ENCODE results near the gene C3orf22. TPM values are rescaled to one million over a fixed set of nuclear protein-coding genes. Genes with fewer than 3 reads are reported as not detected.
"Not testable (repeated sequence)": the region's sequence is repeated elsewhere in the genome, so short reads cannot be mapped to it uniquely, and the experiment has no call there.

The C3orf22 gene
- total RNA-seq, 1 experiment from 2014 or later: not detected

DNA sequence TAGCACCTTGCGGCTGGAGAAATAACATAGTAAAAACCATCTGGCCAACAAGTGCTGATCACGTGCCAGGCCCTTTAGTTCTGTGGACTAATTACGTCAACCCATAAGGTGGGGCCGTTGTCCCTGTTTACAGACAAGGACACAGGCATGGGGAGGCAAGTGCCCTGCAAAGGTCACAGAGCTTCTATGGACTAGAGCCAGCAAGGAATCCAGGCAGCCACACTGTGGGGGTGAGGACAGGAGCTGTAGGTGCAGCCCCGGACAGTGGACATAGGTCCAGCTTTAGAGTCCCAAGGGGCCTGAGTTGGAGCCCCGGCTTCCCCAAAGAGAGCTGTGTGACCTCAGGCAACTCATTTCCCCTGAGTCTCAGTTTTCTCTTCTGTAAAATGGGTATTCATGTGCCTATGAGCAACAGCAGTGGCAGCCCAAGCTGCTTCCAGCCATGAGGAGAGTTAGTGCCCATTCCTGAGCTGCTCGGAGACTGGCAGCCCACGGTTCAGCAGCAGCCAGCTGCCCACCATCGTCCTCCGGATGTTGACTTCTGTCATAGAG, 20.9 kb downstream of the C3orf22 start:
- Histone ChIP-seq H3K4me3 (no peak overlapping the region), H3K27me3 (peaks cover 19% of the 10 kb centered on the region), H3K36me3 (no peaks in the 10 kb centered on the region), H3K9me3 (no peaks in the 10 kb centered on the region)
- no peak for DNase-seq

DNA sequence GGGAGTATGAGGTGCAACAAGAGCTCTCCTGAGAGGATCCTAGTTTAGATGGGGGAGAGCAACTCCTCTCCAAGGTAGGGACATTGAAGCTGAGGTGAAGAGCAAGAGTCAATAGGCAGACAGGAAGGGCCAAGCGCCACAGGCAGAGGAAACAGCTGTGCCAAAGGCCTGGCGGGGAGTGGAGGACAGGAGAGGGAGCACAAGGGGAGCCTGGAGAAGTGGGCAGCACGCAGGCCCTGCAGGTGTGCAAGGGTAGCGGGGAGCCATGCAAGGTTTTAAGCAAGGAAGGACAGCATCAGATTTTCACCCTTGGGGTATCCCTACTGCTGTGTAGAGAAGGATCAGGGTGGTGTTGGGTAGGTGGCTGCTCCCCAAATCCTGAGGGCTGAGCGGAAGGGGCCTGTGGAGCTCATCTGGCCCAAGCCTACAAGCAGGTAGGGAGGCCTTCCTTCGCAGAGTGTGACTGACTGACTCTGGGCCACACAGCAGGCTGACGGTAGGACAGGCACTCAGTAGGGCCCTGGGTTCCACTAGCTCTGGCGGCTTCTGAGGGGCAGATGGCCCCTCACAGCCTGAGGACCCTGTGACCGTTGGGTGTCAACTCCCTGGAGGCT, 21.5 kb downstream of the C3orf22 start:
- Histone ChIP-seq H3K27me3 (peaks cover 25% of the 10 kb centered on the region), H3K4me3 (no peak overlapping the region), H3K36me3 (no peaks in the 10 kb centered on the region), H3K9me3 (no peaks in the 10 kb centered on the region)
- DNase-seq: no peak

DNA sequence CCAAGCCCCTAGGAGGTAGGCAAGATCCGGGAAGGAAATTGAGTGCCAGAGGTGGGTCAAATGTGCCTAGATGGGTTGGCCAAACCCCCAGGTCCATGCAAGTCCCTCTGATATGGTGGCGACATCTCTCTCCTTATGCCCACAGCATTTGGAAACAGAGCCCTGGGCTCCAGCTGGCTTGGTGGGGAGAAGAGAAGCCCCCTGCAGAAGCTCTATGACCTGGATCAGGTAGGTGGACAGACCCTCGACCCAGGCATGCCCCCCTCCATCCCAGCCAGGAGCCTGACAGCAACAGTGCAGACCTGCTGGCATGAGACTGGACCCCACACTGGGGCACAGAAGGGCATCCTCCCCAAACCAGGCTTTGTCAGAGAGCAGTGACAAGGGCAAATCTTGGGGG, 22.6 kb downstream of the C3orf22 start:
- Histone ChIP-seq H3K4me3 (no peak overlapping the region), H3K36me3 (no peaks in the 10 kb centered on the region), H3K9me3 (no peaks in the 10 kb centered on the region), H3K27me3 (peaks cover 27% of the 10 kb centered on the region)
- DNase-seq: no peak

DNA sequence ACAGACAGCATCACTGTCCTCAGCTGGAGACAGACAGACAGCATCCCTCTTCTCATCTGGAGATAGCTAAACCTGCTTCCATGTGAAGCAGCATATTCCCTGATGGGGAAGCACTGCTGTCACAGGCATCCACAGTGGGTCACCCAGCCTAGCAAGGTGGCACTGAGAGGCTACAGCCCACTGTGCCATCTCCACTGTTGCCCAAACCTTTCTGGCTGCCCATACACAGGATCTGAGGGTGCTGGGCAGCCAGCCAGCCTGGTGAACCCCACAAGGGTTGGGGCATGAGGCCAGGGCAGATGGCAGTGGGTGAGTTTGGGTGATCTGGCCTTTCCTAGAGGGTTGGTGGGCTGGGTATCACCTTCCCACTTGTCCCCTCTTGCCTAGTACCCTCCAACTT, 23.1 kb downstream of the C3orf22 start:
- no peak overlapping the region for H3K4me3 ChIP-seq
- peaks cover 27% of the 10 kb centered on the region for H3K27me3 ChIP-seq
- DNase-seq: no peak
- H3K36me3 ChIP-seq: no peaks in the 10 kb centered on the region
- H3K9me3 ChIP-seq: no peaks in the 10 kb centered on the region

DNA sequence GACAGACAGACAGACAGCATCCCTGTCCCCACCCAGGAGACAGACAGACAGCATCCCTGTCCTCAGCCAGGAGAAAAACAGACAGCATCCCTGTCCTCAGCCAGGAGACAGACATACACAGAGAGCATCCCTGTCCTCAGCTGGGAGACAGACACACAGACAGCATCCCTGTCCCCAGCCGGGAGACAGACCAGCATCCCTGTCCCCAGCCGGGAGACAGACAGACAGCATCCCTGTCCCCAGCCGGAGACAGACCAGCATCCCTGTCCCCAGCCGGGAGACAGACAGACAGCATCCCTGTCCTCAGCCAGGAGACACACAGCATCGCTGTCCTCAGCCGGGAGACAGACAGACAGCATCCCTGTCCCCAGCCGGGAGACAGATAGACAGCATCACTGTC, 24.0 kb downstream of the C3orf22 start:
- H3K9me3 ChIP-seq: not testable (repeated sequence)

DNA sequence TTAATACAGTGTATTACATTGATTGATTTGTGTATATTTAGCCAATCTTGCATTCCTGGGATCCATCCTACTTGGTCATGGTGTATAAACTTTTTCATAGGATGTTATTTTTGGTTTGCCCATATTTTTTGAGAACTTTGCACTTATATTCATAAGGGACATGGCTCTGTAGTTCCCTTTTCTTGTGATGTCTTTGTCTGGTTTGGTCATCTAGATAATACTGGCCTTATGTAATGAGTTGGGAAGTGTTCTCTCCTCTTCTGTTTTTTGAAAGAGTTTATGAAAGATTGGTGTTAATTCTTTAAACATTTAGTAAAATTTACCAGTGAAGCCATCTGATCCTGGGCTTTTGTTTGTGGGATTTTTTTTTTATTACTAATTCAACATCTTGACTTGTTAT, 25.2 kb downstream of the C3orf22 start:
- no peak overlapping the region for H3K4me3 ChIP-seq
- no peaks in the 10 kb centered on the region for H3K36me3 ChIP-seq
- no peaks in the 10 kb centered on the region for H3K9me3 ChIP-seq
- no peak for DNase-seq
- peaks cover 27% of the 10 kb centered on the region for H3K27me3 ChIP-seq

More for the DNA sequence above, 24.0 kb downstream of the C3orf22 start:
- not testable (repeated sequence) for H3K4me3 ChIP-seq, H3K36me3 ChIP-seq, DNase-seq
- peaks cover 27% of the 10 kb centered on the region for H3K27me3 ChIP-seq

DNA sequence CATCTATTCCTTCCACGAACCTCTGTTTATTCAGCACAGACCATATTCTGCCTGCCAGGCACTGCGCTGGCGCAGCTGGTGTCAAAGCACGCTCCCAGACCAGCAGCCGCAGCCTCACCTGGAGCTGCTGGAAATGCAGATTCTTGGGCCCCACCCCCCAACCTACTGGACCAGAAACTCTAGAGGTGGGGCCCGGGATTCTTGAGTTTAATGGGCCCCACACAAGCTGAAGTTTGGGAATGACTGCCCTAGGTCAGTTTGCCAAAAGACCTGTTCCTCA, 27.7 kb downstream of the C3orf22 start:
- Histone ChIP-seq H3K4me3 (no peak overlapping the region), H3K36me3 (no peaks in the 10 kb centered on the region), H3K27me3 (peaks cover 27% of the 10 kb centered on the region), H3K9me3 (no peaks in the 10 kb centered on the region)
- no peak for DNase-seq

DNA sequence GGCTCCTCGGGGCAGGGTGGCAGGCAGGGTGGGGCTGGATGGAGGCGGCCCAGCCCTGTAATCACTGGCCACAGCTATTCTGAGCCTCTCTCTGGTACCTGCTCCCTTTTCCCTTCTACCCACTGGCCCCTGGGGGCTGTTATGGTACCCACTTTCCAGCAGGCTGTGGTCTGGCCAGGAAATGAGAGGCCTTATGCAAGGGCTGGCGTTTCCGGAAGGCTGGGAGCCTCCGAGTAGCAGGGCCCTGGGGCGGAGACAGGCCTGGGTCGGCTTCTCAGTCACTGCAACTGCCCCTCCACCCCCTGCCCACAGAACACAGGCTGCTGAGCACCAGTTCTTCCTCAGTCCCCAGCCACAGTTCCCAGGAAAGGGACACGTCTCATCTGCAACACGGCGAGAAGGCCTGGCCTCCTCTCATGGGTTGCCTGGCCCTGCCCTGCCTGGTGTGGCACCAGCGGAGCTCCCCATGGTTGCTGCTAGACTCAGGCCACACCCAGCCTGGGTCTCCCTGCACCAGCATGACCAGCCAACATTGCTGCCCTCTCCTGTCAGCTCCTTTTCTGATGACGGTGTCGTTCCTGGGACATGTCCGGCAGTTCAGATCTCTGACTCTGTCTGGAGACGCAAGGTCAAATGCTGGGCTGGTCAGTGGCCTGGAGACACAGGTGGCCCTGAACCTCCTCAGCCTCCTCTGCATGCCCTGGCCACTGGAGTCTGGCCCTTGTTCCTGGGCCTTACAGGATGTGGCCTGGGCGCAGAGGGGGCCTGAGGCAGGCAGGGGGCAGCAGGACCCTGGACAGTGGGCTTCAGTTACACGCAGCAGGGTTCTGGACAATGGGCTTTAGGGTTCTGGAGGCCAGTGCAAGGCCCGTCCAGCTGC, 28.3 kb downstream of the C3orf22 start:
- H3K9me3 ChIP-seq: no peaks in the 10 kb centered on the region
- peaks cover 27% of the 10 kb centered on the region for H3K27me3 ChIP-seq
- no peaks in the 10 kb centered on the region for H3K36me3 ChIP-seq
- no peak overlapping the region for H3K4me3 ChIP-seq
- no peak for DNase-seq

DNA sequence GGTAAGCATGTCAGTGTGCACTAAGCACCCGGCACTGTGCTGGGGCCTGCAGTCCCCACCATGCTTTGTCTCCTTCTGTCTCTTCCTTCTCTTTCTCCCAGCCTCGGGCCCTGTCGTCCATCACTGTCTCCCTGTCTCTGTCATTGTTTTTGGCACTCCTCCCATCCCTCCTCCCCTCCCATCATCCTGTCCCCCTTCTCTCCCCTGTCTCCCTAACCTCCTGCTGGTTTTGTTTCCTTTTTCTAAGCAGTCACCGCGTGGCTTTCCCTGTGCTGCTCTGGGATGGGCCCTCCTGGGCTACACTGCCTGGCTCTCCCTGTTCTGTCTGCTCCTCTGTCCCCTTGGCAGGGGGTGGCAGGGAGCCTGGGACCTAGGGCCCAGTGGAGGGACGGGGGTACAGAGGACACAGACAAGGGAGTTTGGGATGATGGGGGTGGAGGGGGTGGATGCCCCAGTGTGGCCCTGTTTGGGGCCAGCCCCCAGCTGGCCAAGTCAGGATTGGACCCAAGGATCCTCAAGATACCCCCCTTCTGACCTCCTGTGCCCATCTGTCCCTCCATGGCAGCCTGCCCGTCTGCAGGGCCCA, 29.1 kb downstream of the C3orf22 start:
- Histone ChIP-seq H3K9me3 (no peaks in the 10 kb centered on the region), H3K27me3 (peaks cover 27% of the 10 kb centered on the region), H3K36me3 (no peaks in the 10 kb centered on the region), H3K4me3 (no peak overlapping the region)
- DNase-seq: no peak

DNA sequence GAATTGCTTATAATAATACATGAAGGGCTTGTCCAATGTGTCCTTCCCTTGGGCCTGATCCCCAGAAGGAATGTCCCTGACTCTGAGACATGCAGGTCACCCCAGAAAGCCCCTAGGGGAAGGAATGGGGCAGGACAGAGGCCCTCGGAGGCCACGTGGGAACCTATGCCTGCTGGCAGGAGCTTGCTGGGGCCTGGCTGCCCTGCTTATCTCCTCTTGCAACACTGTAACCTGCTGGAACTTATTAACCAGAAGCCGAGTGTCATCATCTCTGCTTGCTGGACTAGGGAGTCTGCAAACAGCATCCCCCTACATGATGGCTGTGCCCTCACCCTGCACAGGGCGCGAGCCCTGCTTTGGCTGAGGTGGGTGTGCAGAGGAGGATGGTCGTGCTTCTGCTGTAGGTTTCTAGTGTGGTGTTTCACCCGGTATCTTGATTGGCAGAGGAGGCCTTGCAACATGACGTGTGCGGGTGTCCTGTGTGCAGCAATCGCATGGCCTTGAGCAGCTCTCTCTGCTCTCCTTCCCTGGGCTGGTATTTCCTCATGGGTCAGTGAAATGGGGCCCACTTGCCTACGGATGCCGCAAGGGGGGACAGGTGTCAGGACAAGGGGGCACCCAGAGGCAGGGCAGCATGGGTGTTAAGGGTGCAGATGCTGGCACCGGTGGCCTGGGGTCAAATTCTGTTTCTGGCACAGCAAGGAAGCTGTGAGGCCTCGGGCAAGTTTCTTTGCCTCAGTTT, 29.8 kb downstream of the C3orf22 start:
- peaks cover 20% of the 10 kb centered on the region for H3K27me3 ChIP-seq
- H3K9me3 ChIP-seq: no peaks in the 10 kb centered on the region
- DNase-seq: no peak
- no peaks in the 10 kb centered on the region for H3K36me3 ChIP-seq
- no peak overlapping the region for H3K4me3 ChIP-seq

DNA sequence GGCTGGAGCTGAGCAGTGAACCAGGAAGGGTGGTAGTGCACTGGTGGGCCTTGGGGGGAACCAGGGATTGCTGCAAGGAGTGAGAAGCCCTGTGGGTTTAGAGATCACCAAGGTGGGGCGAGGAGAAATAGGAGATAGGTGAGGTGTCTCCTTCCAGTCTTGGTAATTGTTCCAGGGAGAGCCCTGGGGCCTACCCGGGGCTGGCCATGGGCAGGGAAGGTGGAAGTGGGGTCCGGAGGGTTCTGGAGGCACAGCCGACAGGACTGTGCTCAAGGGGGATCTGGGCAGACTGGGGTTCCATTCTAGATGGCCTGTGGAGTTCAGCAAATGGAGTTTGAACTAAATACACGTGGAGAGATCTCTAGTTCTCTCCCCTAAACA, 30.3 kb downstream of the C3orf22 start:
- DNase-seq: no peak

DNA sequence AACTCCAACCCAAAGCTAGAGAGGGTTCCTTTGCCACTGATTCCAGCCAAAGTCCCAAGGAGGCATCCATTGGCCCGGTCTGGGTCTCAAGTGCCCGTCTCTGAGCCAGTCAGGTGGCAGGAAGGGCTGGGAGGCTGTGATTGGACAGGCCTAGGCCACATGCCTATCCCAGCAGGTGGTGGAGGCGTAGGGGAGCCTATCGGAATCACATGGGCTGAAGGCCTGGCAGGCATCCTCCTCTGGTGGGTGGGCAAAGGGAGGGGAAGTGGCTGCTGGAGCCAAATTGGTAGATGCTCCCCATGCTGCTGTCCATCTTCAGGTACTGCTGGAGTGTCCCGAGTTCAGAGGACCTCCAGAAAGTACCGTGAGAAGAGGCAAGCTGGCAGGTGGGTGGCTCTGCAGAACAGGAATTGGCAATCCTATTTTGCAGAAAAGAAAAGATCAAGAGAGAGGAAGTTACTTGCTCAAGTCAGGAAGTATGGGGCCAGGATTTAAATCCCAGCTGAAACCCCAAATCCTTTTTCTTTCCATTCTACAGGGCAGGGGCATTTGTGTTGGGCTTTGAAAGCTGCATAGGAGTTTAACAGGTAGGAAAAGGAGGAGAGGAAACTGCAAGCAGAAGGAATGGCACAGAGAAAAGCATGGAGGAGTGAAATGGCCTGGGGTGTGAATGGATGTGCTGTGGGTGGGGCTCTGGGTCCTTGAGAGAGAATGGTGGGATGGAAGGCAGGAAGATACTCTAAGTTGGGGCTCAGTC, 31.1 kb downstream of the C3orf22 start:
- Histone ChIP-seq H3K27me3 (peaks cover 14% of the 10 kb centered on the region), H3K36me3 (no peaks in the 10 kb centered on the region), H3K4me3 (no peak overlapping the region), H3K9me3 (no peaks in the 10 kb centered on the region)
- no peak for DNase-seq

More for the DNA sequence above, 30.3 kb downstream of the C3orf22 start:
- H3K27me3 ChIP-seq: peaks cover 20% of the 10 kb centered on the region
- no peak overlapping the region for H3K4me3 ChIP-seq
- no peaks in the 10 kb centered on the region for H3K36me3 ChIP-seq
- H3K9me3 ChIP-seq: no peaks in the 10 kb centered on the region

DNA sequence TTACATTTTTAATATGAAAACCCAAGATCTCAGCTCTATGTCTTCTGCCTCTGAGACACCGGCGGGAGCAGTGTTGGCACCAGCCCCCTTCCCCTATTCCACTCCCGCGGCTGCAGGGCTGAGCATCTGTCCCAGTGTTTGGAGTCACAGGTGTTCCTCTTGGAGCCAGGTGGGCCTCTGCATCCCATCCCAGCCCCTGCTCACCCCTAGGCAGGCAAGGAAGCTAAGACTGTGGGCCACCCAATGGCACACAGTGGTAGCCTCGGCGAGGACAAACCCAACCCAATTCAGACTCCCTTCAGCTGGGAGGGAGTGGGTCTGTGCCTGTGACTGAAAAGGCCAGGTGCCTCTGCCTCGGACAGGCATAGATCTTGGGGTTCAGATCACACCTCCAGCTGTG, 31.7 kb downstream of the C3orf22 start:
- Histone ChIP-seq H3K9me3 (no peaks in the 10 kb centered on the region), H3K4me3 (no peak overlapping the region), H3K36me3 (no peaks in the 10 kb centered on the region), H3K27me3 (peaks cover 8% of the 10 kb centered on the region)
- no peak for DNase-seq

DNA sequence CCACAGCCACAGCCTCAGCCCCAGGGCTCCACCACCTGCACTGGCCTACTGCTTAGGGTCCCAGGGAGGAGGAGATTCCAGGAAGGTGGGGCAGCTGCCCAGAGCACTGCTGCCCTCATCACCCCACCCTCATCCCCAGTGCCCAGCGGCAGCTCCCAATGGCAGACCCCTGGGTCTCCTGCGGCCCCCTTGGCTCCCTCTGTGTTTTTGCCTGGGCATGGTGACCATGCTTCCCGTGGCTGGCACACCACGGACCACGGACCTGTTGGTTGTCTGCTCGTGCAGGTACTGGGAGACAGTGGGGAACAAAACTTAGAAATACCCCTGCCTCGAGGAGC, 32.1 kb downstream of the C3orf22 start:
- Histone ChIP-seq H3K9me3 (no peaks in the 10 kb centered on the region), H3K27me3 (peaks cover 8% of the 10 kb centered on the region; the same call in 1 of the 2 replicates), H3K4me3 (no peak overlapping the region), H3K36me3 (no peaks in the 10 kb centered on the region)
- DNase-seq: no peak

DNA sequence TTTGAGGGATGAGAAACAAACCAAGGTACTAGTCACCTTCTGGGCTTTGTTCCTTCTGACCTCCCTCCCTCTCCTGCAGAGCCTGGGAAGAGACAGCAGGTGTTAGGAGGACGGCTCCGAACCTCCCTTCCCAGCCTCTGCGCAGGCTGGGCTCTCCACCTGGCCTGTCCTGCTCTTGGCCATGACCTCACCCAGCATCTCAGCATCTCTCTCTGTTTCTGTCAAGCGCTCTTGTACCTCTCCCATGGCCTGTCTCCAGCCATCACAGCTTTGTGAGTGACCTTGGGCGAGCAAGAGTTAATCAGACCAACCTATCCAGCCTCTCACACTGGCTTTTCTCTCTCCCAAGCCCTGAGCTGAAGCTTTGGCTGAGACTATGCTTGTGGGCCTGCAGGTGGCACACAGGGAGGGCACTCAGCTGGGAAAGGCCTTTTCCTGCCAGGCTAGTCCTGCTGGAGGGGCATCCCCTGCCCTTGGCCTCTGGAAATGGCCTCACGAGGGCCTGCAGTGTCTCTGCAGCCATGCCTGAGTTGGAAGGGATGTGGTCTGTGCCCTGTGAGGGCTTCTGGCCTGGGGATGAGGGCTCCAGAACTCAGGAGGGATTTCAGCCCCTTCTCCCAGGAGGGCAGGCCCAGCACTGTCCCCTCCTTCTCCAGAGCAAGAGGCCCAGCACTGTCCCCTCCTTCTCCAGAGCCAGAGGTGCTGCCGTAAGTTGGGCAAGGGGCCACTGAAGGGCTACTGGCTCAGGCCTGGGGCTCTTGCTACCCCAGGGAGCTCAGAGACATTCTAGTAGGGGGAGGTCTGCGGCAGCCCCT, 32.7 kb downstream of the C3orf22 start:
- Histone ChIP-seq H3K4me3 (no peak overlapping the region), H3K27me3 (peaks cover 8% of the 10 kb centered on the region; the same call in 1 of the 2 replicates), H3K9me3 (no peaks in the 10 kb centered on the region), H3K36me3 (no peaks in the 10 kb centered on the region)
- no peak for DNase-seq

Data from MG63 (cell line).